BJ (cell line): ENCODE measurements around the gene STC2. TPM values are rescaled to one million over a fixed set of nuclear protein-coding genes. Genes with fewer than 3 reads are reported as not detected.

Experiments
- CTCF ChIA-PET: fragments of 350-600 bp; formaldehyde crosslinking; extraction: SDS; loops from one replicate; lab custom pipeline; 2021; ENCODE audit warnings: antibody characterized with exemption, inconsistent platforms; lab: Yijun Ruan, JAX
- POLR2A ChIA-PET: fragments of 300-600 bp; sonication (Branson Sonifier 250); formaldehyde crosslinking; extraction: SDS; loops from one replicate; lab custom pipeline; 2021; ENCODE audit warnings: antibody characterized with exemption; lab: Charles Lee
- DNase-seq: peaks from one replicate; pipeline ENCODE4 v3.0.0-alpha.2; 2011; ENCODE audit warnings: low read depth
- H3K27me3 ChIP-seq: 2 replicates; pipeline ENCODE4 v1.6.0; 2011; ENCODE audit warnings: low read length; ENCODE audit not compliant: control insufficient read depth, insufficient read depth
- H3K36me3 ChIP-seq: 2 replicates; pipeline ENCODE4 v1.5.1; 2011; ENCODE audit warnings: low read length; ENCODE audit not compliant: control insufficient read depth, insufficient read depth
- H3K4me3 ChIP-seq: 2 replicates; pipeline ENCODE4 v1.5.1; 2011; ENCODE audit warnings: low read depth, mild to moderate bottlenecking, control low read depth, low read length
- polyA plus RNA-seq: library from polyadenylated mRNA; depleted of rRNA; stranded (reverse); fragments of >200 nt; gene quantifications from 2 replicates; pipeline ENCODE4 v1.2.3, GENCODE V29; 2011
- TF ChIP-seq, protein P1 (sequence below): IDR thresholded peaks from 2 replicates; pipeline ENCODE4 v1.5.1; 2011; ENCODE audit warnings: low read depth, mild to moderate bottlenecking, control low read depth, inconsistent platforms, low read length, moderate library complexity; ENCODE audit not compliant: insufficient read depth

The STC2 gene
- polyA plus RNA-seq, 1 experiment: 168 TPM

- ChIA-PET CTCF (interaction anchor here (1.4 to 1.6 kb wide), 3 partner anchors 11 to 577 kb away, joined by 4 to 6 read pairs (median 5); no protein-coding TSS in a partner anchor), POLR2A (no interaction called here)
- no peak for DNase-seq
- TF ChIP-seq, protein P1, sequence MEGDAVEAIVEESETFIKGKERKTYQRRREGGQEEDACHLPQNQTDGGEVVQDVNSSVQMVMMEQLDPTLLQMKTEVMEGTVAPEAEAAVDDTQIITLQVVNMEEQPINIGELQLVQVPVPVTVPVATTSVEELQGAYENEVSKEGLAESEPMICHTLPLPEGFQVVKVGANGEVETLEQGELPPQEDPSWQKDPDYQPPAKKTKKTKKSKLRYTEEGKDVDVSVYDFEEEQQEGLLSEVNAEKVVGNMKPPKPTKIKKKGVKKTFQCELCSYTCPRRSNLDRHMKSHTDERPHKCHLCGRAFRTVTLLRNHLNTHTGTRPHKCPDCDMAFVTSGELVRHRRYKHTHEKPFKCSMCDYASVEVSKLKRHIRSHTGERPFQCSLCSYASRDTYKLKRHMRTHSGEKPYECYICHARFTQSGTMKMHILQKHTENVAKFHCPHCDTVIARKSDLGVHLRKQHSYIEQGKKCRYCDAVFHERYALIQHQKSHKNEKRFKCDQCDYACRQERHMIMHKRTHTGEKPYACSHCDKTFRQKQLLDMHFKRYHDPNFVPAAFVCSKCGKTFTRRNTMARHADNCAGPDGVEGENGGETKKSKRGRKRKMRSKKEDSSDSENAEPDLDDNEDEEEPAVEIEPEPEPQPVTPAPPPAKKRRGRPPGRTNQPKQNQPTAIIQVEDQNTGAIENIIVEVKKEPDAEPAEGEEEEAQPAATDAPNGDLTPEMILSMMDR: no peak
- H3K4me3 ChIP-seq: no peak overlapping the region
- peaks cover 15% of the 10 kb centered on the region for H3K27me3 ChIP-seq
- no peaks in the 10 kb centered on the region for H3K36me3 ChIP-seq
Observed at GRCh38 chr5:173282916-173283315, 45.3 kb downstream of the STC2 start.

DNA sequence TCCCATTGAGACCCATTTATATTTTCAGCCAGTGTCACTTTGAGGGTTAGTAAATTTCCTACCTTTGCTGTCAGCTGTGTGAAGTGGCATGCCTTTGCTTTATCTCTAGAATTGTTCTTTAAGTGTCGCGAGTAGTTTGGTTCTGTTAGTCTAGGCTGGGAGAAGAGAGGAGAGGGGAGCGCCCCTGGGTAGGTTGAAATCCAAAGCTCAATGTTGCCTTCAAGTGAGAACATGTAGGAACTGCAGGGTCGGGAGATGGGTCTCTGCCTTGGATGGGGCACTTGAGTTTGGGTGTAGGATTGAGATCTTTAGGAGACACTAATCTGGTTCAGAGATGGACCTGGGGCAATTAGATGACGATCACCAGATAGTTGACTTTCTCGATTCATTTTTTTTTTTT lies 46.3 kb downstream of the STC2 start:
- DNase-seq: no peak
- peaks cover 16% of the 10 kb centered on the region for H3K27me3 ChIP-seq
- CTCF ChIA-PET: interaction anchor here (0.6 to 1.6 kb wide), 5 partner anchors 12 to 577 kb away, joined by 3 to 6 read pairs (median 4); no protein-coding TSS in a partner anchor
- TF ChIP-seq, protein P1: peak; percentile 37
- H3K36me3 ChIP-seq: no peaks in the 10 kb centered on the region
- POLR2A ChIA-PET: no interaction called here
- H3K4me3 ChIP-seq: no peak overlapping the region

GRCh38 chr5:173279166-173279565 lies 49.0 kb downstream of the STC2 start:
- TF ChIP-seq, protein P1: no peak
- H3K4me3 ChIP-seq: no peak overlapping the region
- ChIA-PET POLR2A (no interaction called here), CTCF (no interaction called here)
- no peak for DNase-seq
- peaks cover 14% of the 10 kb centered on the region for H3K27me3 ChIP-seq
- H3K36me3 ChIP-seq: no peaks in the 10 kb centered on the region

DNA sequence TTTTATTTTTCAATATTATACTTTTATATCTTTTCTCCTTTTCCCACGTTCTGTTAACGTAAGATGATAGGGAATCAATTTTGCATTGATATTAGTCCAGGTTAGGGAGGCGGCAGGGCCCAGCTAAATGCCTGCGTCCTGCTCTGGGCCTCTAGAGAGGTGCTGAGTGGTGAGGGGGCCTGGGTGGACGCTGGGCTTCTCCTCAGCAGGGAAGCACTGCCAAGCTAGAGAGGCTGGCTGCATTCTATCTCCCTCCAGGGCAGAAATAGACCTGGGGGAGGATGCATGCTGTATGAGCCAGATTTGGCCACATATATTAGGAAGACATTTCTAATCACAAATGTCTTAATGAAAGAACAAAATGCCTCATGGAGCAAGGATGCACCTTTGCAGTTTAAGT lies 49.6 kb downstream of the STC2 start:
- Histone ChIP-seq H3K4me3 (no peak overlapping the region), H3K36me3 (no peaks in the 10 kb centered on the region), H3K27me3 (peaks cover 14% of the 10 kb centered on the region)
- POLR2A ChIA-PET: no interaction called here
- TF ChIP-seq, protein P1: no peak
- no peak for DNase-seq
- CTCF ChIA-PET: no interaction called here

DNA sequence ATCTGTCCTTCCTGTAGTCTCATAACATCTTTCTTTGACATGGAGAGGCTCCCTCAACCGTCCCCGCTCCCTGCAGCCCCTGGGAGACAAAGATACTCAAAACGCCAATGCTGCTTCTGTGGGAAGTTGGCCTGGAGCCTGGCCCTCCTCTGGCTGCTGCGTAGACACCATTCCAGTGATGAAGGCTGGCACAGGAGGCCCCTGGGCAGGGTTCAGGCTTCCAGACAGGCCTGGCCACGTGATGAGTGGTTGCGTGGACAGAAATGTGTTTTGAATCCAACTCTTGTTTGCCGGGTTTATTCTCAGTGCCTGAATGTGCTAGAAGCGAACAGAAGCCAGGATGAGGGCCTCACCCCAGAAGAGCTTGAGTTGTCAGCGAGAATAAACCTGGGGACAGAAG lies 50.0 kb downstream of the STC2 start:
- TF ChIP-seq, protein P1: no peak
- CTCF ChIA-PET: no interaction called here
- Histone ChIP-seq H3K36me3 (no peaks in the 10 kb centered on the region), H3K4me3 (no peak overlapping the region), H3K27me3 (peaks cover 14% of the 10 kb centered on the region)
- DNase-seq: no peak
- POLR2A ChIA-PET: no interaction called here
